ENCODE data around the gene NPDC1. TPM values are rescaled to one million over a fixed set of nuclear protein-coding genes. Genes with fewer than 3 reads are reported as not detected.

Gene NPDC1
- total and polyA plus RNA-seq, 2 of the 8 experiments (the other 6 are each of a cell fraction or from before 2014, with no cell fraction given): 26.2 to 44.1 TPM

DNA sequence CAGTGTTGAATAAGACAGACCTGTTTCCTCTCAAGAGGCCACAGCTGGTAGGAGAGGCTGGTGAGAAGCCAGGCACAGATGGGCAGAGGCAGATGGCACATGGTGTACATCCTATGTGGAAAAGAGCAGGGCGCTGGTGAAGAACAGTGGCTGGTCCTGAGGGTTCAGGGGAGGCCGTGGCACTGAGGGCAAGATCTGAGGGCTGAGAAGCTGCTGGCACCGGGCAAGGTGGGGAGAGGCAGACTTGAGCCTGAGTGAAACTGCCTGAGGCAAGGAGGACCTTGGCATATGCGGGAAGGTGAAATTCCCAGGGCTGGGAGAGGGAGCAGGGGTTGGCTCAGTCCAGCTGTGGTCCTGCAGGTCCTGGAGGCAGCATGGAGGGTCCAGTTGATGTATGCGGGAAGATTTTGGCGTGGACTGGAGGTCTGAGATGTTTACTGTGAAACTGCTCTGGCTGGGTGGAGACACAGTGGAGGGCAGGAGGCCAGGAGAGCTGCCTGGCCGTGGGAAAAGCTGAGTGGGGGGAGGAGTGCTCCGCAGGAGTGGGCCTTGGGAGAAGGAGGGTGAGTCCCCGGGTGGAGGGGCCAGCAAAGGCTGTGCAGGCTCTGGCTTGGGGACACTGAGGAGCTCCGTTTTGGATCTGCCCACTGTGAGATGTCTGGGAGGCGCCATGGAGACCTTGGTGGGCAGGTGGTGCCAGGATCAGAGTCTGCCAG, 43.4 kb upstream of the NPDC1 start:
- H3K9ac ChIP-seq (replicated peaks in 1 of 4; ENCODE audit: extremely low read depth in 1 of 4, low read depth in 3 of 4, low read length in 3 of 4): no peak overlapping the region

More for the DNA sequence above, 43.4 kb upstream of the NPDC1 start:
- no peak overlapping the region for H2BK12ac ChIP-seq (ENCODE audit: low read depth, low read length)
- no peaks in the 10 kb centered on the region for H4K20me1 ChIP-seq (replicated peaks in 1 of 2; ENCODE audit: control insufficient read depth in 1 of 2, insufficient read depth in 2 of 2, low read length in 2 of 2)
- no peaks in the 10 kb centered on the region; a peak in 1 of 8 replicates for H3K36me3 ChIP-seq (ENCODE audit: control insufficient read depth in 2 of 4, insufficient read depth in 4 of 4, low read length in 3 of 4)
- no peaks in the 10 kb centered on the region for H3K79me1 ChIP-seq (ENCODE audit: low read depth, low read length)
- TF ChIP-seq EZH2 (IDR thresholded peaks at IDR 0.05; ENCODE audit: low read depth, low read length, severe bottlenecking): no peak
- TF ChIP-seq CREB1 (IDR thresholded peaks at IDR 0.05): no peak
- TF ChIP-seq SUZ12 (IDR thresholded peaks at IDR 0.05; ENCODE audit: low read length): no peak
- no peak for TF ChIP-seq BCL11A (IDR thresholded peaks at IDR 0.05; ENCODE audit: low read depth in 2 of 2, low read length in 2 of 2)
- no peak for TF ChIP-seq TCF12 (IDR thresholded peaks at IDR 0.05; ENCODE audit: low read depth, low read length)
- no peak for TF ChIP-seq EGR1 (IDR thresholded peaks at IDR 0.05; ENCODE audit: borderline replicate concordance, low read depth, low read length)
- TF ChIP-seq YY1 (IDR thresholded peaks at IDR 0.05; ENCODE audit: low read depth, low read length): no peak
- no peak for TF ChIP-seq USF2 (IDR thresholded peaks at IDR 0.05; ENCODE audit: low read length)
- no peak for TF ChIP-seq JUND (IDR thresholded peaks at IDR 0.05; ENCODE audit: low read length)
- TF ChIP-seq NANOG (IDR thresholded peaks at IDR 0.05; ENCODE audit: insufficient read depth, low read depth, low read length, poor library complexity, severe bottlenecking): no peak
- TF ChIP-seq CHD1 (IDR thresholded peaks at IDR 0.05; ENCODE audit: low read depth, low read length): no peak
- TF ChIP-seq SAP30 (IDR thresholded peaks at IDR 0.05; ENCODE audit: insufficient read depth, insufficient replicate concordance, low read length): no peak
- DNase-seq (ENCODE audit: low read depth in 1 of 2, low spot score in 2 of 2) (no peak), FAIRE-seq (no peak)
- no peaks in the 10 kb centered on the region for H3K9me3 ChIP-seq (ENCODE audit: insufficient read depth in 2 of 2, low read depth in 1 of 2, low read length in 1 of 2)
- WGBS, 2 experiments (ENCODE audit: extremely low coverage in 1 of 2, insufficient coverage in 1 of 2, insufficient read length in 1 of 2, insufficient replicate concordance in 2 of 2, low coverage in 1 of 2, low lambda C conversion rate in 2 of 2, missing lambda C conversion rate in 1 of 2): 89% methylated on average over 11 of the region's 11 CpGs; no CpG with 5 or more reads in 1 of the 2 experiments
- no peak overlapping the region for H2AFZ ChIP-seq (ENCODE audit: low read length)
- no peak overlapping the region for H2BK20ac ChIP-seq (ENCODE audit: low read length)
- H3K14ac ChIP-seq (ENCODE audit: insufficient read length): no peak overlapping the region
- POLR2A ChIA-PET (ENCODE audit: partially characterized antibody): interaction anchor here (1.3 kb wide), 1 partner anchor 20 kb away, joined by 4 read pairs; no protein-coding TSS in a partner anchor
- CTCF ChIA-PET (ENCODE audit: partially characterized antibody): interaction anchor here (0.8 to 7.8 kb wide), 6 partner anchors 9 to 147 kb away, joined by 3 to 80 read pairs (median 4); partner anchors contain the start of gene SAPCD2
- H3K27ac ChIP-seq (ENCODE audit: low read depth, low read length): no peak overlapping the region
- H4K8ac ChIP-seq (ENCODE audit: extremely low read depth, insufficient read depth, low read length): no peak overlapping the region
- no peak overlapping the region for H3K4me3 ChIP-seq (ENCODE audit: extremely low read depth in 1 of 4, insufficient read depth in 2 of 4, low read depth in 3 of 4, low read length in 4 of 4)
- no peak overlapping the region for H4K5ac ChIP-seq (ENCODE audit: insufficient read length, low read depth, low read length)
- no peak overlapping the region for H3K56ac ChIP-seq (replicated peaks; ENCODE audit: insufficient read length, low read depth, low read length)
- no peak overlapping the region for H2BK15ac ChIP-seq (ENCODE audit: low read length)
- H2AK5ac ChIP-seq (ENCODE audit: low read depth, low read length): no peak overlapping the region
- H2BK5ac ChIP-seq (ENCODE audit: low read depth, low read length): no peak overlapping the region
- no peak overlapping the region for H2BK120ac ChIP-seq (replicated peaks; ENCODE audit: low read depth, low read length)
- H3K79me2 ChIP-seq (ENCODE audit: control insufficient read depth in 1 of 2, insufficient read depth in 2 of 2, low read length in 2 of 2): no peaks in the 10 kb centered on the region
- H3K23ac ChIP-seq (ENCODE audit: insufficient read length): no peak overlapping the region
- H3K4me1 ChIP-seq (replicated peaks in 1 of 4; ENCODE audit: control insufficient read depth in 3 of 4, insufficient read depth in 4 of 4, low read length in 3 of 4): peaks cover 0 to 10% (median 4%) of the 10 kb centered on the region in 4 experiments; a peak in 4 of 7 replicates
- peaks cover 12% of the 10 kb centered on the region; the same call in 1 of the 2 replicates for H3K23me2 ChIP-seq (ENCODE audit: low read depth, low read length)
- no peak overlapping the region for H3K4me2 ChIP-seq (ENCODE audit: insufficient read depth in 1 of 2, low read depth in 2 of 2, low read length in 2 of 2)
- no peak overlapping the region for H3K4ac ChIP-seq (replicated peaks; ENCODE audit: insufficient read length, low read depth, low read length)
- H3K27me3 ChIP-seq (replicated peaks in 1 of 4; ENCODE audit: control insufficient read depth in 3 of 4, extremely low read depth in 1 of 4, insufficient read depth in 3 of 4, low read length in 3 of 4): peaks cover 0 to 9% (median 3%) of the 10 kb centered on the region in 4 experiments; a peak in 5 of 7 replicates
- no peak overlapping the region for H3K18ac ChIP-seq (ENCODE audit: extremely low read depth, low read length)
- H4K91ac ChIP-seq (replicated peaks; ENCODE audit: insufficient read length, low read length): no peak overlapping the region
